ENCODE results near the gene ATP11A.

Gene ATP11A

DNA sequence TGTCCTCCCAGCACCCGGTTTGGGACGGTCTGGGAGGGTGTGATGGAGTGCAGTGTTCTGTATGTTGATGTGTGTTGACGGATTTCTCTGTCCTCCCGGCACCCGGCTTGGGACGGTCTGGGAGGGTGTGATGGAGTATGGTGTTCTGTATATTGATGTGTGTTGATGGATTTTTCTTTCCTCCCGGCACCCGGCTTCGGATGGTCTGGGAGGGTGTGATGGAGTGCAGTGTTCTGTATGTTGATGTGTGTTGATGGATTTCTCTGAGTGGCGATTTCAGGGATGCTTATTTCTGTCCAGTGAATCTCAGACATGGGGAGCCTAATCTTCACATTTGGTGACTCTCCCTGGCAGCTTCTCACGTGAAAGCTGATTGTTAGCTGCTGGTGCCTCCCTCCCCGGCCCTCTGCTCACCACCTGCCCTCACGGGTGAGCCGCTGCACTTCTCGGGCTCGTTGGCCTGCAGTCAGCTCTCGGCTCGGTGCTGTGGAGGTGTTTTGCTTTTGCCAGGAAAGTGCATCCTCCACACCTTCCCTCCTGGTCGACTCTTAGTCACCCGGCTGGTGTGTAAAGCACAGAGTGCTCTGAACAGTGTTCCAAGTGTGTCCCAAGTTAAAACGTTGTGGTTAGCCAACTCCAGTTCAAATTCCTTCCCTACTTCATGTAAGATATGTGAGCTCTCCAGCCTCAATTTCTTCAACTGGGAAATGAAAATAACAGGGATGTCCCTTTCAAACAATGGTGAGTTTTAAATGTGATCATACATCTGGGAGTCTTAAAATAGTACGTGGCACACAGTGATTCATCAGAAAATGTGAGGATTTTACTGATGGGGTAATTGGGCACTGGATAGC, 54.6 kb downstream of the ATP11A start:
- DNase-seq = no peak

DNA sequence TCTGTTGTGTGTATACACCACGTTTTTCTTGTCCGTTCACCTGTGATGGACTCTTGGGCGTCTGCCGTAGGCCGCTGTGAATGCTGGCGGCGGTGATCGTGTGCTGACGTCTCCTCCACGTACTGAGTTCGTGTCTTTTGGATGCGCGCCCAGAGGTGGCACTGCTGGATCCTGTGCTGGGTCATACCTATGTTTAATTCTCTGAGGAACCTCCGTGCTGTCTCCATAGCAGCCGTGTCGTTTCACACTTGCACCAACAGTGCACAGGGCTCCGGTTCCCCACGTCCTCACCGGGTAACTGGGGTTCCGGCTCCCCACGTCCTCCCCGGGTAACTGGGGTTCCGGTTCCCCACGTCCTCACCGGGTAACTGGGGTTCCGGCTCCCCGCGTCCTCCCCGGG, 56.2 kb downstream of the ATP11A start:
- no peak for DNase-seq

- DNase-seq = no peak
These were observed 57.4 kb downstream of the ATP11A start for GRCh38 chr13:112747256-112747655.

GRCh38 chr13:112748947-112749735, 59.3 kb downstream of the ATP11A start:
- DNase-seq = no peak

DNA sequence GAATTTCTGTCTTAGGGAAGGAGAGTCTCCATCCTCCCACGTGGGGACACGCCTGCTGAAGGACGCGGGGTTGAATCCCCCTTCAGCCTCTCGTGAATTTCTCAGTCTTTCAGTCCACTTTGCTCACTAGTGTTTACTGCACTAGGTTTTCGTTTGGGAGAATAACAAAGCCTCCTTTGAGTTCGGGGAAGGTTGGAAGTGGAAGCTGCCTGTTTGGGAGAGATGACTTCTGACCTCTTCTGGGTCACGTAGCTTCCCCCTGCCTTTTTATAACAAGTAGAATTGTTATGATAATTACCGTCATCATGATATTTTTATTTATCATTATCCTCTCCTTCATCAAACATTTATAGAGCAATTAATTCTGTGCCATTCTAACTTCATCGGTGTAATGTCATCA, 60.7 kb downstream of the ATP11A start:
- no peak for DNase-seq

GRCh38 chr13:112751617-112752016, 61.8 kb downstream of the ATP11A start:
- DNase-seq = no peak

- DNase-seq = no peak
These were observed 62.4 kb downstream of the ATP11A start for GRCh38 chr13:112752211-112752610.

- no peak for DNase-seq
These were observed 63.1 kb downstream of the ATP11A start for GRCh38 chr13:112752711-112753541.

DNA sequence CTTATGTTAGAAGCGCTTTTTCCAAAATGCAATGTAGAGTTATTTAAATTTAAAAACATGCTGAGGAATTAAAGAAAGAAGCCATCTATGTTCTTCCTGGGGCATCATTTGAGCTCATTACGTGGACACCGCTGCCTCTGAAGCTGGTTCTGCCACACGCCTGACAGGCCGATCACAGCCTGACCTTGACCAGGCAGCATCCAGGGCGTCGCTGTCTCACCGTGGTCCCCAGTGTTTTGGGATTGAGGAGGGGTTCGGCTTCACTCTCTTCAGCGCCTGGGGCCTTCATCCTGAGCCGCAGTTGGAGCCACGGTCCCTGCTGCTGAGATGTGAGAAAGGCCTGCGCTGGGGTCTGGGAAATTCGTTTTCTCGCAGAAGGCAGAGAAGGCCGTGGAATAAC, 64.0 kb downstream of the ATP11A start:
- no peak for DNase-seq

- no peak for DNase-seq
These were observed 64.6 kb downstream of the ATP11A start for GRCh38 chr13:112754281-112755025.

- no peak for DNase-seq
These were observed 65.5 kb downstream of the ATP11A start for GRCh38 chr13:112755331-112755730.

- no peak for DNase-seq
These were observed 66.2 kb downstream of the ATP11A start for GRCh38 chr13:112756081-112756480.

GRCh38 chr13:112756511-112756966, 66.7 kb downstream of the ATP11A start:
- DNase-seq = no peak

DNA sequence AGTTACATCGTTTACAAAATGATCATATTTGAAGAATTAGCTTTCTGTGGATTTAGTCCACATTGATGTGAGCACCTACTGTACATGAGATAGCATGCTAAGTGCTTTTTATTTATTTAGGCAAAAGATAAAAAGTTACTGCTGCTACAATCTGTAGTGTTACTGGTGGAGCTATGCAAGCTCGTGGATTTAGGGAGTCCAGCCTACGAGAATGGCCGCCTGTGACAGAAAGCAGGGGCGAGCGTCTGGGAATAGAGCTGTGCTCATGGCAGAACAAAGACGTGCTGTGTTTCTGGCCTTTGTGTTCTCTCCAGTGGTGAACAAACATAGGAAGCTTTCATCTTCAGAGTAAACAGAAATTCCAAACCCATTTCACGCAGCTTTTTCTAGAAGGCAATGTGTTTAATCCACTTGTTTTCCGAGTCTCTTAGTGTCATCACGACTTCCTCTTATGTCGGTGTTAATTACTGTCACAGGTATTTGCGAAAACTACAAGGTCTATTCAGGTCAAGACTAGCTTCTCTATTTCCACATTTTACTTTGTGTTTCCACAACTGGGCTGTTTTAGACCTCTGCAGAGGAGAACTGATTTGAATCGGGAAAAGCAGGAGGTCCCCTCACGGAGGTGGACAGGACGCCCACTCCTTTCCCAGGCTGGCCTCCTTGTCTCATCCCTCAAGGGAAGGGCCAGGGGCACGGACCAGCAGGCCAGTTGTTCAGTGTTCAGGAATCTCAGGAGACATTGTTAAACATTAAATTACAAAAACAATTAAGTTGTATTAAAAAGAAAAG, 67.3 kb downstream of the ATP11A start:
- DNase-seq = no peak

GRCh38 chr13:112757759-112758086, 67.9 kb downstream of the ATP11A start:
- no peak for DNase-seq

GRCh38 chr13:112759053-112759452, 69.2 kb downstream of the ATP11A start:
- DNase-seq = no peak

DNA sequence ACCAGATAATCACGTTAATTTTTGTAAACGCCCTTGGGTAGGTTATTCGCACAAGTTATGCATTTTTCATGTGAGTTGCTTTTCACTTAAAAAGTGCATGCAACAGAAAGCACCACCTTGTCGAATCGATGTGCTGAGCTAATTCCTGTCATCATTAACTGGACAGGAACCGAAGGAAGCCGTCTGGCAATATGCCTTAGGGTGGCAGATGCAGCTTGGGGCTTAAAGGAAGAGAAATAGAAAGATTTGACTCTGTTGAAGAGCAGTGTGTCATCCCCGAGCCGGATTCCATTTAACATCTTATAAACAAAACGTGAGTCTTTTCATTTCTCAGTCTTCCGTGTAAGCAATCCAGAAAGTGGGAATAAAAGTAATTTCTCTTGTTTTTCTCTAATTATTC, 70.0 kb downstream of the ATP11A start:
- no peak for DNase-seq

- DNase-seq = no peak
These were observed 70.6 kb downstream of the ATP11A start for GRCh38 chr13:112760435-112760834.

DNA sequence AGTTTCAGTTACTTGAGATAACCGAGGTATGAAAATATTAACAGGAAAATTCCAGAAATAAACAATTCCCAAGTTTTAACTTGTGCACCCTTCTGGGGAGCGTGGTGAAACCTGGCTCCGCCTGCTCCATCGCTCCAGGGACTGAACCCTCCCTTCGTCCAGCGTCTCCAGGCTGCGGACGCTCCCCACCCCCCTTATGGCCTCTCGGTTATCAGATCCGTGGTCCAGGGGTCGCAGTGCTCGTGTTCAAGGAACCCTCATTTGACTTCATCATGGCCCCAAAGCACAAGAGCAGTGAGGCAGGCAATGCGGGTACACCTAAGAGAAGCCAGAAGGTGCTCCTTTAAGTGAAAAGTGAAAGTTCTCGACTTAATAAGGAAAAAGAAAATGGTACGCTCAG, 71.1 kb downstream of the ATP11A start:
- DNase-seq = no peak

DNA sequence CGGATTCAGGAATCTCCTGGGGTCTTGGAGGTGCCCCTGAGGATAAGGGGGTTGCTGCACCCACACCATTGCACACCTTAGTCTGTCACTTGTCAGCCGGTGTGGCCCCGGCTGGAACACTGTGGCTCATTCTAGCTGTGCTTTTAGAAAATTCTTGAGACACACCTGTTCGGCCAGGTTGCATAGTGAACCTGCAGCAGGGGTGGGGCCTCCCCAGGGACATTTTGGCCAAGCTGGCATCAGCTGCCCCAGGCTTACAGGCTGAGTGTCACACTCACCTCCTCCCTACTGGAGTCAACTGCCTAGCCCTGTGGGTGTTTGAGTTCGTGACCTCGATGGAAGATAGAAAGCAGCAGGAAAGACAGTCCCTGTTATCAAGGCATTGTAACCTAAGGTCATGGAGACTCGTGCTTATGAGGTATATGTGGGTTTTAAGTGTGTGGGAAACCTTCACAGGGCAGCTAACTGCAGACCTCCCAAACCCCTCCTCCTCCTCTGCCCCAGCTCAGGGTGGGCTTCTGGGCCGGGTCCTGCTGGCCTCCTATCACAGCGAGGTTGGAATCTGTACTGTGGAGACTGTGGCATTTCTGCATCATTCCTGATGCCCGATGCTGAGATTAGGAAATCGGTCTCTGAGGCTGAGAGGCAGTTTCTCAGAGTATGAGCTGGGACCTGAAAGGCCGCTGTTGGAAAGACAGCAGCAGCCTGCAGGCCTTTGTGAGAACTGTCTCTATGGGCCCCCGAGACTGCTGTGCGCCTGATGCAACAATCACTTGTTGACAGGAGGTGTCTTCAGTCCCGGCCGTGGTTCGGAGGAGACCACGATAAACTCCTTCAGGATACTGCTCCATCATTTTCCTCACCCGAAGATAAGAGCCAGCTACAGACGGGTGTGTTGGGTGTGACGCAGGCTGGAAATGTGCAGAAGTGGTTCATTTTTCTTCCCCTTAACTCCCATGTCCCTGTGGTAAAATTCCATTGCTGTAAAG, 72.2 kb downstream of the ATP11A start:
- no peak for DNase-seq
